ENCODE data around the gene JSRP1.

JSRP1 gene

GRCh38 chr19:2231621-2232221 lies 24.5 kb downstream of the JSRP1 start:
- DNase-seq, result no peak

GRCh38 chr19:2230807-2231533 lies 25.2 kb downstream of the JSRP1 start:
- DNase-seq, result no peak

- no peak for DNase-seq
Measured at GRCh38 chr19:2230033-2230531, 26.1 kb downstream of the JSRP1 start.

GRCh38 chr19:2229103-2230032 lies 26.8 kb downstream of the JSRP1 start:
- DNase-seq, result no peak

GRCh38 chr19:2228157-2229030 lies 27.8 kb downstream of the JSRP1 start:
- DNase-seq, result no peak

- peak in 1 of 2 donors; percentile 51 for DNase-seq
Measured at GRCh38 chr19:2227415-2228156, 28.6 kb downstream of the JSRP1 start.

- no peak for DNase-seq
Measured at GRCh38 chr19:2226840-2227360, 29.3 kb downstream of the JSRP1 start.

- DNase-seq, result no peak
Measured at GRCh38 chr19:2226051-2226839, 30.0 kb downstream of the JSRP1 start.

GRCh38 chr19:2225415-2226050 lies 30.7 kb downstream of the JSRP1 start:
- DNase-seq, result no peak

- no peak for DNase-seq
Measured at GRCh38 chr19:2224754-2225349, 31.4 kb downstream of the JSRP1 start.

- DNase-seq, result peak; percentile 37 to 64
Measured at GRCh38 chr19:2223959-2224358, 32.3 kb downstream of the JSRP1 start.

- DNase-seq, result no peak
Measured at GRCh38 chr19:2223391-2223790, 32.8 kb downstream of the JSRP1 start.

GRCh38 chr19:2221918-2222317 lies 34.3 kb downstream of the JSRP1 start:
- DNase-seq, result no peak

- DNase-seq, result no peak
Measured at GRCh38 chr19:2221250-2221831, 34.9 kb downstream of the JSRP1 start.

- no peak for DNase-seq
Measured at GRCh38 chr19:2219726-2220125, 36.5 kb downstream of the JSRP1 start.

- DNase-seq, result no peak
Measured at GRCh38 chr19:2217591-2217990, 38.6 kb downstream of the JSRP1 start.

GRCh38 chr19:2216361-2217225 lies 39.6 kb downstream of the JSRP1 start:
- DNase-seq, result no peak

- DNase-seq, result peak in 1 of 2 donors; percentile 44
Measured at GRCh38 chr19:2215281-2215751, 40.9 kb downstream of the JSRP1 start.
